ENCODE data around the gene RBCK1. TPM values are rescaled to one million over a fixed set of nuclear protein-coding genes. Genes with fewer than 3 reads are reported as not detected.
A peak's percentile ranks its signal among the peaks of the same experiment; 100 is the strongest.

The RBCK1 gene
- total RNA-seq, 1 donor from 2014 or later, result 94.3 TPM

- H3K4me3 Mint-ChIP-seq (ENCODE audit: unreplicated experiment), result peak within 1 kb of the TSS; percentile 95
- H3K4me1 Mint-ChIP-seq (ENCODE audit: low read depth), result peaks cover 40% of the 10 kb centered on the region
- H3K36me3 Mint-ChIP-seq (ENCODE audit: low read depth), result peaks cover 1% of the 10 kb centered on the region
- peaks cover 2% of the 10 kb centered on the region for H3K9me3 Mint-ChIP-seq (ENCODE audit: low read depth)
- TF ChIP-seq CTCF (IDR thresholded peaks at IDR 0.05), result peak; percentile 62
- no peak for DNase-seq (ENCODE audit: low spot score)
- no peaks in the 10 kb centered on the region for H3K27me3 Mint-ChIP-seq (ENCODE audit: low read depth)
- peak within 1 kb of the TSS; percentile 97 for H3K27ac Mint-ChIP-seq (ENCODE audit: unreplicated experiment)
Measured at GRCh38 chr20:462199-462991, 54.3 kb downstream of the RBCK1 start, which contains the start of gene TBC1D20. TSS of gene TBC1D20 (minus strand) at chr20:462533. CDS start at chr20:462405, 128 bp downstream.

GRCh38 chr20:467755-468154 lies 59.7 kb downstream of the RBCK1 start:
- H3K9me3 Mint-ChIP-seq (ENCODE audit: low read depth), result peaks cover 11% of the 10 kb centered on the region
- peaks cover 5% of the 10 kb centered on the region for H3K4me1 Mint-ChIP-seq (ENCODE audit: low read depth)
- no peaks in the 10 kb centered on the region for H3K27me3 Mint-ChIP-seq (ENCODE audit: low read depth)

GRCh38 chr20:469746-470490 lies 61.8 kb downstream of the RBCK1 start:
- Mint-ChIP-seq H3K4me3 (ENCODE audit: unreplicated experiment) (no peak overlapping the region), H3K27ac (ENCODE audit: unreplicated experiment) (no peak overlapping the region), H3K9me3 (ENCODE audit: low read depth) (peaks cover 11% of the 10 kb centered on the region), H3K4me1 (ENCODE audit: low read depth) (no peaks in the 10 kb centered on the region), H3K27me3 (ENCODE audit: low read depth) (no peaks in the 10 kb centered on the region), H3K36me3 (ENCODE audit: low read depth) (peaks cover 7% of the 10 kb centered on the region)
- no peak for DNase-seq (ENCODE audit: low spot score)
- TF ChIP-seq CTCF (IDR thresholded peaks at IDR 0.05), result no peak

More at GRCh38 chr20:467755-468154, 59.7 kb downstream of the RBCK1 start:
- no peak for TF ChIP-seq CTCF (IDR thresholded peaks at IDR 0.05)
- Mint-ChIP-seq H3K4me3 (ENCODE audit: unreplicated experiment) (no peak overlapping the region), H3K36me3 (ENCODE audit: low read depth) (peaks cover 2% of the 10 kb centered on the region), H3K27ac (ENCODE audit: unreplicated experiment) (no peak overlapping the region)
- DNase-seq (ENCODE audit: low spot score), result no peak

GRCh38 chr20:472137-472846 lies 64.2 kb downstream of the RBCK1 start:
- H3K36me3 Mint-ChIP-seq (ENCODE audit: low read depth), result peaks cover 7% of the 10 kb centered on the region
- no peak overlapping the region for H3K4me3 Mint-ChIP-seq (ENCODE audit: unreplicated experiment)
- no peak for DNase-seq (ENCODE audit: low spot score)
- H3K9me3 Mint-ChIP-seq (ENCODE audit: low read depth), result peaks cover 10% of the 10 kb centered on the region
- H3K27ac Mint-ChIP-seq (ENCODE audit: unreplicated experiment), result no peak overlapping the region
- H3K4me1 Mint-ChIP-seq (ENCODE audit: low read depth), result no peaks in the 10 kb centered on the region
- no peaks in the 10 kb centered on the region for H3K27me3 Mint-ChIP-seq (ENCODE audit: low read depth)
- TF ChIP-seq CTCF (IDR thresholded peaks at IDR 0.05), result no peak

- H3K4me1 Mint-ChIP-seq (ENCODE audit: low read depth), result peaks cover 1% of the 10 kb centered on the region
- H3K4me3 Mint-ChIP-seq (ENCODE audit: unreplicated experiment), result no peak overlapping the region
- peaks cover 8% of the 10 kb centered on the region for H3K9me3 Mint-ChIP-seq (ENCODE audit: low read depth)
- H3K27me3 Mint-ChIP-seq (ENCODE audit: low read depth), result no peaks in the 10 kb centered on the region
- TF ChIP-seq CTCF (IDR thresholded peaks at IDR 0.05), result no peak
- H3K36me3 Mint-ChIP-seq (ENCODE audit: low read depth), result peaks cover 10% of the 10 kb centered on the region
- no peak overlapping the region for H3K27ac Mint-ChIP-seq (ENCODE audit: unreplicated experiment)
- DNase-seq (ENCODE audit: low spot score), result no peak
Measured at GRCh38 chr20:472889-473292, 64.8 kb downstream of the RBCK1 start.
